HEK293 (cell line): ENCODE data around the gene ZFHX3.

Experiments
- CTCF ChIP-seq: fragments of 450-650 bp; formaldehyde crosslinking; IDR thresholded peaks from 2 replicates; pipeline ENCODE4 v1.5.1; 2016; ENCODE audit warnings: missing biosample characterization, missing genetic modification characterization
- SETDB1 ChIP-seq: IDR thresholded peaks from one replicate; pipeline ENCODE4 v1.6.1; 2017; ENCODE audit warnings: mild to moderate bottlenecking, low read length, moderate library complexity, mixed read lengths; ENCODE audit not compliant: insufficient read length
- YY1 ChIP-seq: fragments of 450-650 bp; formaldehyde crosslinking; IDR thresholded peaks from 2 replicates; pipeline ENCODE4 v1.5.1; 2018; ENCODE audit warnings: missing biosample characterization, missing genetic modification characterization
- ZBTB44 ChIP-seq: fragments of 450-650 bp; IDR thresholded peaks from 2 replicates; pipeline ENCODE4 v1.5.1; 2018; ENCODE audit warnings: missing biosample characterization, mild to moderate bottlenecking, missing genetic modification characterization
- ZBTB8A ChIP-seq: fragments of 450-650 bp; formaldehyde crosslinking; IDR thresholded peaks from 2 replicates; pipeline ENCODE4 v1.5.1; 2016; ENCODE audit warnings: missing biosample characterization, missing genetic modification characterization
- ZNF140 ChIP-seq: fragments of 450-650 bp; formaldehyde crosslinking; IDR thresholded peaks from 2 replicates; pipeline ENCODE4 v1.5.1; 2016; ENCODE audit warnings: missing biosample characterization, missing genetic modification characterization
- ZNF37A ChIP-seq: fragments of 450-650 bp; IDR thresholded peaks from 2 replicates; pipeline ENCODE4 v1.5.1; 2018; ENCODE audit warnings: missing biosample characterization, missing genetic modification characterization
- ZNF792 ChIP-seq: fragments of 450-650 bp; formaldehyde crosslinking; IDR thresholded peaks from 2 replicates; pipeline ENCODE4 v1.5.1; 2016; ENCODE audit warnings: missing biosample characterization, missing genetic modification characterization
- ZSCAN23 ChIP-seq: fragments of 450-650 bp; formaldehyde crosslinking; IDR thresholded peaks from 2 replicates; pipeline ENCODE4 v1.5.1; 2016; ENCODE audit warnings: missing biosample characterization, missing genetic modification characterization

- TF ChIP-seq CTCF (tag by site-specific recombination) (no peak), YY1 (tag by site-specific recombination) (no peak), SETDB1 (no peak), ZNF37A (no peak), ZSCAN23 (tag by site-specific recombination) (no peak), ZNF792 (tag by site-specific recombination) (no peak), ZBTB44 (tag by site-specific recombination) (no peak), ZNF140 (tag by site-specific recombination) (no peak), ZBTB8A (tag by site-specific recombination) (no peak)
Observed at GRCh38 chr16:72805486-72805885, 242.4 kb downstream of the ZFHX3 start.
